ENCODE data around the gene STXBP6. TPM values are rescaled to one million over a fixed set of nuclear protein-coding genes. Genes with fewer than 3 reads are reported as not detected.
"Not testable (repeated sequence)": the region's sequence is repeated elsewhere in the genome, so short reads cannot be mapped to it uniquely, and the experiment has no call there.

STXBP6 gene
- total RNA-seq, 1 donor: 5.1 TPM

DNA sequence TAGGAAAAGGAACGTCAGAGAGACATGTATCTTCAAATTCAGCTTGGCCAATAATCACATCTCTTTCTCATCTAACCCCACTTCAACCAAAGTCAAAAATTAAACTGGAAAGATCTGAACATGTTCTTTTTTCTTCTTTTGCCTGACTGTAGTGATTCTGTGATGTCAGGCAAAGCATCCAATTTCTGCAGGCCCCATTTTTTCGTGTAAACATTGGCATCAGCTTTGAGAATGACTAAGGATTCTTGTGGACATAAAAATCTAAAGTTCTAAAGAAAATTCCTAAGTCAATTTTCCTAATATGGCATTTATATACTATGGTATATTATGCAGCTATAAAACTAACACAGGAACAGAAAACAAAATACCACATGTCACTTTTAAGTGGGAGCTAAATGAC lies 89.1 kb downstream of the STXBP6 start:
- no peak for DNase-seq (ENCODE audit: low read depth in 2 of 3, low spot score in 2 of 3)

DNA sequence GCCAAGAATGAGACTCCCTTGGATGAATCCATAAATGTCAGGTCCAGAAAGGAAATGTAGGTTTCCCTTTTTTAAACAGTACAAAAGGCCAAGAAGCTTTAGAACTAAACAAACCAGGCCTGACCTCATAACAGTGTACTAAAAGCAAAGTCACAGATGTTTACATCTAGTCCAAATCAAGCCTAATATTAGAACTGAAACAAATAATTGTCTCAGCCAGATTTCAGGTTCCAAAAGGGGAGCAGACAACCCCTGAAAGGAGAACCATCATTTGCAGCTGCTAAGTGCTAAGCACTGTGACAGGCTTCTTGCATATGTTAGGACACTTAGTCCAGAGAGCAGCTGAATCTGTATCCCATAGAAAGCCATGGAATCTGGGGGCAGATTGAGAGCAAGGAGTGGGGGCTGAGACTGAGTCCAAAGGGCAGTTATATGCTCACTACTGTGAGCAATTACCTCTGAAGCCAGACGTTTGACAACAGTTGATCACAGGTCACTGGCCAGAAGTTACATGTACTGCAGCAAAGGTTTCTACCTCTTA lies 90.1 kb downstream of the STXBP6 start:
- no peak for DNase-seq (ENCODE audit: low read depth in 2 of 3, low spot score in 2 of 3)

DNA sequence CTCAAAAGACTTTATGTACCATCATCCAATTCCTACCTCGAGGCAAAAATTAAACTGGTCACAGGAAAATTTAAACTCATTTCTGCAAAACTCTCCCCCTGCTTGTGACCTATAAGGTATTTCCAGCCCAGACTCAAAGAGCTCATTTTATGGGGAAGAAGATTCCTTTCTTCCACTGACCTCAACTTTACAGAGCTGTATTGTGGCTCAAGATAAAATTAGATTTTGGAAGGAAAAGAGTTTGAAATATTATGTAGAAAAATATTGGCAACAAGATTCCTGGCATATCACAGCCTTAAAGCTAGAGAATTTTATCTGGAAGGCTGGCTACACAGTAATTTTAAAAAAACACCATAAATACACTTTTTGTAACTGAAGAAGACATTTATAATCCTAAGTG lies 91.7 kb downstream of the STXBP6 start:
- no peak for DNase-seq (ENCODE audit: low read depth in 2 of 3, low spot score in 2 of 3)

DNA sequence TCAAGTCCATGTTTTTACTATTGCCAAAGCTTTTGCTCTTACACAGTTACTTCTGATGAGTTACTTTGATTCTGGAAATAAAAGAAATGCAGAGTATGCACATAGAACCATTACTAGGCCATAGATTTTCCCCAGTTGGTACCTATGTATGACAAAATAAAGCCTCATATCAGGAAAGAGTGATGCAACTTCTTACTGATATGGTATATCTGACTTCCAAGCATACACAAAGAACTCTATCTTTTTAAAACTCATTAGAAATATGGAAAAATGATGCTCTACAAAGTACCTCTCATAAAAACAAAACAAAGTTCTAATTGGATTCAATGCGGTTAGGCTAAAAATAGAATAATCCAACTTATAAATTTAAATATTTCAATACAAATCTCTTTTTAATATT lies 92.1 kb downstream of the STXBP6 start:
- DNase-seq (ENCODE audit: low read depth in 2 of 3, low spot score in 2 of 3): no peak

DNA sequence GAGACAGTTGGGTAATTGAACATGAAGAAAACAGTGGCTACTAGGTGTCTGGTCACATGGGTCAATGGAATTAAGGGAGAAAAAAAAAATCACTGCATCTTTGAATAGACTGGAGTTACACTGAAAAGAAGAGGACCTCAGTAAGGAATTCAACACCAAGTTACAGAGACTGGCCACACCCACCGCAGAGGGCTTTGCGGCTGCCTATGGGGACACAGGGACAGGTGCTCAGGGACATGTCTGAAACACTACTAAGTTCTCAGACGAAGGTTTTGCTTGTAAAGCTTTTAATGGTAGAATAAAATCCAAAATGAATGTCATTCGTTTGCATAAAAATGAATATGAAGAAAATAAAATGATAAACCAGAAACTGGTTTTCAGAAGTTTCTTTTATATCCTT lies 93.8 kb downstream of the STXBP6 start:
- no peak for DNase-seq (ENCODE audit: low read depth in 2 of 3, low spot score in 2 of 3)

DNA sequence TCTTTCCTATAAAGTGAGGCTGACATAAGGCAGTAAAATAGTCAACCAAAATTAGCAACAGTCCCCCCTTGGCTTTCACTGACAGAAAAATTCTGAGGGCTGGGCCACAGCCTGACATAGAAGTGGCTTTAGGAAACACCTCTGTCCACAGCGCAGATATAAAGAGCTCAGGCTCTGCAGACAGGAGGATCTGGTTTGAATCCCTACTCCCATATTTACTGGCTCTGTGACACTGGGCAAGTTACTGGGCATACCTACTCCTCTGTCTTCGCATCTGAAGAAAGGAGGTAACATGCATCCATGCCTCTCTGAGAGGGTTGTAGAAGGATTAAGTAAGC lies 95.3 kb downstream of the STXBP6 start:
- DNase-seq (ENCODE audit: low read depth in 2 of 3, low spot score in 2 of 3): no peak

DNA sequence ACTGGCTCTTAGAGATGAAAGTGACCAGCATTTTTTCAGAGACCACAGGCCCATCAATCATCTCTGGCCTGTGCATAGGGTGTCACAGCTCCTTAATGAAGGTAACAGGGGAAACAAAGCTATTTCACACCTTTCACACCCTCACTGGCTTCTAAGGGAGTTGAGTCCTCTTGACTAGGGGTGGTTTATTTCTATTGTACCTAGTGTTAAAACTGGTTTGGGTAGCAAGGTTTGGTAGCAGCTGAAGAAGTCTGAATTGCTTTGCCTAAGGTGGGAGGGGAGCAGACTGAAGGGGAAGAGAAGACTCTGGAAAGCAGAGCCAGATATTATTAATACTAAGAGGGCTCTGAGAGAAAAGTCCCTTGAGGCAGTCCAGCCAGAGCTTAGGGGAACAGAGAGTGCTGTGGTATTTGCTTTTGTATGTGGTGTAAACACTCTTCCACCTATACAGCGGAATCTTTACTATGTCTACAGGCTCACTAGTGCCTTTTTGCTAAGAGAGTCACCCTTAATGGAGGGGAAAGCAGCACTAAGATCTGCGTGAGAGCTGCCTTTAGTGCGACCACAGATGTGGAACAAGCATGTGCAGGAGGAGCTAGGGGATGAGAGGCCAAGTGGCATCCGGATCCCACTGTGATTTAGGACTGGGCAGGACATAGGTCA lies 95.8 kb downstream of the STXBP6 start:
- DNase-seq (ENCODE audit: low read depth in 2 of 3, low spot score in 2 of 3): no peak

DNA sequence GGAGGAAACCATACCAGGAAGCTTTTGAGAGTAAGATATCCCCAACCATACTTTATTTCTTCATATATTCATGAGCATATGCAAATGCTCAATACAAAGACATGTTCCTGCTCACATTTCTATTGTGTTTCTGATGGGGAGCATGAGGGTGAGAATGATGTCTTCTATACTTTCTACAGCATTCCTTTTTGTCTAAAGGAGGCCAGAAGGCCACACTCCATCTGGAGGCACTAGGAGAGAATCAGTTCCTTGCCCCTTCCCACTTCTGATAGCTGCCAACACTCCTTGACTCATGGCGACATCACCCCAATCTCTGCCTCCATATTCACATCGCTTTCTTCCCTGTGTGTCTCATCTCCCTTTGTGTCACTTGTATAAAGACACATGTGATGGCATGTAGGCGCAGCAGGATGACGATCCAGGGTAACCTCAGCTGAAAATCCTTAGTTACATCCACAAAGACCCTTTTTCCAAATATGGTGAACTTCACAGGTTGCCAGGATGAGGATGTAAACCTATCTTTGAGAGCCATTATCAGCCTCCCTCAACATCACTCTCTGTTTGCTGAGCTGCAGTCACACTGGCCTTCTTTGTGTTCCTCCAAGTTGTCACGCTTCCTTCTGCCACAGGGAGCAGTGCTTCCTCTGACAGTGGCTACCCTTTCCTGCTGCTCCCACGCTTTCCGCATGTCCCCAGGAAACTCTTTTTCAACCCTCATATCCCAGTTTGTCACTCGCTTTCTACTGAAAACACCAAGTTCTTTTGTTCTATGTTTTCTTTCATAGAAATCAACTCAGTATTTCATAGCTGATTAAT lies 96.9 kb downstream of the STXBP6 start:
- no peak for DNase-seq (ENCODE audit: low read depth in 2 of 3, low spot score in 2 of 3)

DNA sequence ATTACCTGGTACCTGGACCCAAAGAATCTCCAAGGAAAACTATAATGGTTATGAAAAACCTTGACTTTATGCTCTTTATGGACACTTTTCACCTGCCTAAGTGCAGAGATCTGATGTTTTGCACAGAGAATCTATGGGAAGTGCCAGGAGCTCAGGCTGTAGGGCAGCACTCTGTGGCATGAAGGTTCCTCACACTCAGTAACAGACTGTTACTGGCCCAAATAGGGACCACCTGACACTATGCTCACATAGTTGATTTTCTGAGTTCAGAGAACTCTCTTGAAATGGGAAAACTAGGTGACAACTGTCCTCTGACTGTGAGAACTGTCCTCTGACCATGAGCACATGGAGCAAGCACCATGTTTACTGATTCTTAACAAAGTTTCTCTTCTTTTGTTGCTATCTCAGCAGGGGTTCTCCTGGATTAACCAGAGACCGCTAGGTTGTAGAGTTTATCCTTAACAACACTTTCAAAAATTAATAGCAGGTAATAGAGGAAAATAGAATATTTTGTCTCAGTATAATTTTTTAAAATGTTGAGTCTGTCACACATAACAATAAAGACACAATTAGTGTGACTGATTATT lies 101.6 kb downstream of the STXBP6 start:
- no peak for DNase-seq (ENCODE audit: low read depth in 2 of 3, low spot score in 2 of 3)

DNA sequence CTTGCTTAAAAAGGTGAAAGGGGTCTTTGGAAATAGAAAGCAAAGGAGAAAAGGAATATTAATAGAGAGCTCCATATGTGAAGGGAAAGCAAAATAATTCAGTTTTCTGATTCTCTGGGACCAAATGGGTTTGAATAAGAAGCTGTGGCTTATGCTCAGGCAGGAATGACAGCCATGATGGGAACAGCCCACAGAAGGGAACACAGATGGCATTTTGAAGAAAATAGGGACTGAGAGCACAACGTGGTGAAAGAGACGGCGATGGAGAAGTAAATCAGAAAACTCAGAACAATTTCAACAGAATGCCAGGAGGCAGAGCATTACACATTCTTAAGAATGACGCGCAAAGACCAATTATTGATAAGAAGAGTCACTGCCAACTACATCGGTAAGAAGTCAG lies 102.8 kb downstream of the STXBP6 start:
- no peak for DNase-seq (ENCODE audit: low read depth in 2 of 3, low spot score in 2 of 3)

DNA sequence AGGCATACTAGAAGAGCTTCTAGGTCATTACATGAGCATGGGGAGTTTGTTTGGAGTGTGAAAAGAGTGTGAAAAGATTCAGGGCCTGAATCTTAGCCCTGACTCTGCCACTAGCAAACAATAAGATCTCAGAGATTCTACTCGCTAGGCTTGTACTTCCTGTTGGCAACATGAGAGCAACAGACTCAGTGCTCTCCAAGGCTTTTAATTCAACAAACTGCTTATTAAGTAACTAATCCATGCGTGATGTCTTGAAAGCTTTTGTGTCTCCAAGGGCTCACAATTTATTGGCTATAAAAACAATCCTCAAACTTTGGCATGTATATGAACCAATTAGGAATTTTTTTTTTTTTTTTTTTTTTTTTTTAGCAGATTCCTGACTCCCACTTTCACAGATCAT lies 105.1 kb downstream of the STXBP6 start:
- DNase-seq (ENCODE audit: low read depth in 2 of 3, low spot score in 2 of 3): no peak

DNA sequence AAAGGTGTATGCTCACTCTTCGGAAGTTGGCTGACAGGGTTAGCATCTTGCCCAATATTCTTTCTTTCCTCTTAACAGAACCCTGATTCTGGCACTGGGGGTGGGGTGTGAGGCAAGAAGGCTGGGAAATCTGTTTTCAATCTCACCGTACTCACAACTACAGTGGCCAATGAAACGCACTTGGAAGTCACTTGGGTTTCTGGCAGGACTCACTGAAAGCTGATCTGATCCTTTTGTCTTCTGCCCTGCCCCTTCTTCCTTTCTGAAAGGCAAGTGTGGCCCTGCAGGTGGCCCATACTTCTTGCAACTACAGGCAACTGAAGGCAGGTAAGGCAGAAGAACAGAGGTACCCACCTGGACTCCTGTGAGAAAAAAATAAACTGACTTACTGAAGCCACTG lies 106.9 kb downstream of the STXBP6 start:
- DNase-seq (ENCODE audit: low read depth in 2 of 3, low spot score in 2 of 3): no peak

DNA sequence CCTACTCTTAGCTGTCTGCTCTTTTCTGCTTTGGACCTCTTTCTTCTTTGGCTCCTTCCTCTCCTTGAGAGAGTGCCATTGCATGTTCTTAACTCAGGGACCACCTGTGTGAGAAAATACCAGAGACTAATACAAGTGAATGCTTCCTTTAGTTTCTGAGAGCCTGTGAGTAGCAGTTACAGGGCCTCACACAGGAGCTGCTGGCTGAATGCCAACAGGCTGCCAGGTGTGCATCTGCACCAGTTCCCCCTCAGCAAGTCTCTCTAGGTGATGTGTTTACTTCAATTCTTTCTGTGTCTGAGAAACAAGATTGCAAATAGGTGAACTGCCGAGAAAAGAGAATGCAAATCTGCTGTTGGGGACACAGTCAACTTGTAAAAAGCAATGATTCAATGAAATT lies 108.2 kb downstream of the STXBP6 start:
- no peak for DNase-seq (ENCODE audit: low read depth in 2 of 3, low spot score in 2 of 3)

DNA sequence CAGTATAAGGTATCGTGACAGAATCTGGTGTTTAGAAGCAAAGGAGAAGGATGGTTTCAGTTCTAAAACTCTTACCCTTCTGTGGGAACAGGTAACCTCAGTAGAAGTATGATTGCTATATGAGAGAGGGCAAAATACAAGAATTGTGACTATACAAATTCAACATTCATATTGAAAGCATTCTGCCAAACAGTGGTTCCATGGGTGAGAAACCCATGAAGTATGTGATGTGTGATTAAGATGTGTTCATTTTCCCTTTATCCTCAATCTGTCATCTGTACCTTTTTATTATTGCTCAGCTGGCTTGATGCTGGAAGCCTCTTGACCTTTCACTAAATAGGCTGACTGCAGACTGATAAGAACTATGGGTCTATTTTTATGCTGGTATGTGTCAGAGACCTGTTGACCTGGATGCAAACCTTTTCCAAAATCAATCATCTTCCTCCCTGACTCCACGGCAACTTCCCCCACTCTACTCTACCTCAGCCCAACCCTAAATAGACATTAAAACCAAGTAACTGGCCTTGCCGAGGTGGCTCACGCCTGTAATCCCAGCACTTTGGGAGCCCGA lies 109.6 kb downstream of the STXBP6 start:
- DNase-seq (ENCODE audit: low read depth in 2 of 3, low spot score in 2 of 3): no peak

DNA sequence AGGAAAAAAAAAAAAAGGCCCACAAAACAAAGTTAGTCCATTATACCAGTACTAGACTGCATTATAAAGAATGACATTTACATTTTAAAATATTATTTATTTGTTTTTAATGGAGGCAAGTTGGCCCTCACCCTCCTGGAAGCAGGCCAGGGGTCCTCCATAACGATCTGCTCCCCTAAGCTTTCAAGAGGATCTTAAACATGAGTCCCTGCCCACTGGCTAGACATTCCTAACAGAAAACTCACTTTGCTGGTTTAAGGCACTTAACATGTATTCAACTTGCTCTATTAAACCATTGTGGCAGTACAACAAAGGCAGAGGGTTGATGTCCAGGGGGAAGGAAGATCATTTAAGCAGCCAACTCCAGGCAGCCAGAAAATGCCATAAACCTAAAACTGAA lies 111.4 kb downstream of the STXBP6 start:
- DNase-seq (ENCODE audit: low read depth in 2 of 3, low spot score in 2 of 3): no peak

DNA sequence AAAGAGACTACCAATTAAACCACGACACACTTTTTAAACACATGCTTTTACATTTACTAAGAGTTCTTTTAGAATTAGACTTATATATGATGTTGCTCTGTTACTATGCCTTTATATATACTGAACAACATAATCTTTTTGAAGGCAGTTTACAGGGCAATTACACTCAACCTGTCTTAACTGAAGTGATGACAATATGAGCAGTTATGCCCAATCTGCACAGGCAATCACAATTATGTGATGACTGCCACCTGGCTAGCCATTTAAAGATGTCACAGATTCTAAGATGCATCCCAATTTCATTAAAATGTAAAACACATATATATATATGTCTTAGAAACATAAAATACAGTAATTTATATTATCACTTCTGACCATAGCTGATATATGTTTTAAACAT lies 112.6 kb downstream of the STXBP6 start:
- no peak for DNase-seq (ENCODE audit: low read depth in 2 of 3, low spot score in 2 of 3)

DNA sequence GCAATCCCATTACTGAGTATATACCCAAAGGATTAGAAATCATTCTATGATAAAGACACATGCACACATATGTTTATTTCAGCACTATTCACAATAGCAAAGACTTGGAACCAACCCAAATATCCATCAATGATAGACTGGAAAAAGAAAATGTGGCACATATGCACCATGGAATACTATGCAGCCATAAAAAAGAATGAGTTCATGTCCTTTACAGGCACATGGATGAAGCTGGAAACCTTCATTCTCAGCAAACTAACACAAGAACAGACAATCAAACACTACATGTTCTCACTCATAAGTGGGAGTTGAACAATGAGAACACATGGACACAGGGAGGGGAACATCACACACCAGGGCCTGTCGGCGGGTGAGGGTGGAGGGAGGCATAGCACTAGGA lies 113.2 kb downstream of the STXBP6 start:
- DNase-seq (ENCODE audit: low read depth in 2 of 3, low spot score in 2 of 3): not testable (repeated sequence)

DNA sequence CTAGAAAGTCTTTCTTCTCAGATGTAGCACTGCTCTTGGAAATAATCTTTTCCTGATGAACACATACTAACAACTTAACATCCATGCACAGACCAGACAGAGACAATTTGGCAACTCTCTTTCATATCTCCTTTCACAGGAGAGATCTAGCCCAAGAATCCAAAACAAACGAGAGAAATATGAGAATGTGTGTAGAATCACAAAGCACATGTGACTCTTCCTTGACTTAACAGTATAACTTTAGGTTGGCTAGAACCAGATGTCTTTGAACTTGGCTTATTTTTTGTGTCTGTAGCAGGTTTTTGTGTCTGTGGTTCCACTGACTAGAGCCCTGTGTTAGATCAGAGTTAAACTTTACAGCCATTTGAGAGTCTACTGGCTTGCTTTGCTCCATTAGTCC lies 114.2 kb downstream of the STXBP6 start:
- no peak for DNase-seq (ENCODE audit: low read depth in 2 of 3, low spot score in 2 of 3)

DNA sequence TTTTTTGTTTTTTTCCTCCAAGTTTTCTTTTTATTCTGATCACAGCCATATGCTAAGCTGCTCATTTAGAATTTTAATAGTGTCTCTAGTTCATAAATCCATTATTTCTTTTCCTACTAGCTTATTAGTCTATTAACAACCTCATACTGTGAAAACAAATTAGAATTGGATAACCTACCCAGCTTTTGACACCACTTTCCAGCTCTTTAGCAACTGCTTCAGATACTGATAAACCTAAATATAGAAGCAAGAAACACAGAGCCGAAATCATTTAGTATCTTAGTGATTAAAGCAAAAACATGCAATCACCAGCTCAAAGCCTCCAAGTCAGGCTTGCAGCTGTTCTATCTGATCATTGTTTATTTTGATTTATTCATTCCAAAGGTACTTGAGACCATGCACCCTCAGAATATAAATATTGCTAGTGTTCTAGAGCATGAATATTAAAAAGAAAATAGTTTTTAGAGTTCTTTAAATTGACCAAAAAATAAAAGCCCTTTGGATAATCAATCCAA lies 121.5 kb downstream of the STXBP6 start:
- no peak for DNase-seq (ENCODE audit: low read depth in 2 of 3, low spot score in 2 of 3)

DNA sequence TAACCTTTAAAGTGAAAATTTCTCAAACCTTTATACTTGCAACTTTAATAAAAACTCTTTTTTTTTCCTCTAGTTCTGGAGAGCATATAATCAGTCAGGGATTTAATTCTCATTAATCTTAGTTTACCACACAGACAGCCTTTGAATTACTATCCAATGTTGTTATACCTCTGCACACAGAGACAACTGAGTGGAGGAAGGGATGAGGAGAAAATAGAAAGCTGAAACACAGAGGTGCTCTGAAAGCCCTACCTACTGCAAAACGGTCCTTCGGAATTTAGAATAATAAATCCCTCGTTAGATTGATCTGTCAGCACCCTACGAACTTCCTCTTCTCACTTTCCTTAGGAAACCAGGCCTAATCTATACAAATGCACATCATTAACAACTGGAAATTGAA lies 122.1 kb downstream of the STXBP6 start:
- no peak for DNase-seq (ENCODE audit: low read depth in 2 of 3, low spot score in 2 of 3)

DNA sequence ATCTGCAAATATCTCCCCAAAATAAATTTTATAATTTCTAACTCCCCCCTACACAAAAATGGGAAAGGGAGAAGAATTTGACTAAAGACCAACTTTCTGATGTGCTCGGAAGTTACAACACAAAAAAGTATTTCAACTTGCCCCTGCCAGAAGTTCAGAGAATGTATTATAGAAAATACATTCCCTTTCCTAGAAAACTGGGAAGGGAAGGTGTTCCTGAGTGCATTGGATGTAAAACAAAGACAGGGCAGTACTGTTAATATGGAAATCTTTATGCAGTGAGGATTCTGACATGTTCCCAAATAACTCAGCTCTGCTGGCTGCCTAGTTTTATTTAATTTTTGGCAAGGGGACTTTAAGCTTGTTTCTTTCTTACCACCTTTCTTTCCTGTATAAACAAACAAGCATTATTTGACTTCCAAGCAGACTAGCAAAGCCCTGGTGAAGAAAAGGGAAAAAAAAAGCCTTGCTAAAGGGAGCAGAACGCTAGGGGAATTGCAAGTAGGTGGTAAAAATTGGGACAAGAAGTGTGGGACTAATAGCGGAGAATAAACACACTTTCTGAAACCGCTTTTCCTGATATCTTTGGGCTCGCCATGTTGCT lies 124.1 kb downstream of the STXBP6 start:
- no peak for DNase-seq (ENCODE audit: low read depth in 2 of 3, low spot score in 2 of 3)
